HCT116 (cell line): Measurements from ENCODE around the gene FAM219A. TPM values are rescaled to one million over a fixed set of nuclear protein-coding genes. Genes with fewer than 3 reads are reported as not detected.

Experiments
- ATAC-seq: fragments of 200-7000 bp; cut with Tn5 transposase; 2 replicates; pipeline ENCODE4 v1.9.1; 2020; ENCODE audit warnings: mild to moderate bottlenecking, moderate library complexity
- BruUV-seq: library from RNA; stranded (reverse); fragments of 400-500 nt; replicated peaks from 2 replicates; lab custom pipeline; 2021; lab: Mats Ljungman, UMichigan
- CTCF ChIA-PET: fragments of 300-600 bp; sonication (Branson Sonifier 250); formaldehyde crosslinking; loops from one replicate; lab custom pipeline; 2021; ENCODE audit warnings: antibody characterized with exemption; lab: Charles Lee
- POLR2A ChIA-PET: fragments of 300-600, 350-600 bp; sonication (Branson Sonifier 250); formaldehyde crosslinking; loops from one replicate; lab custom pipeline; 2021; ENCODE audit warnings: antibody characterized with exemption; lab: Charles Lee
- RAD21 ChIA-PET, 2 experiments: fragments of 300-600 bp; sonication (Branson Sonifier 250); formaldehyde crosslinking; loops; one replicate each; lab custom pipeline; 2023; ENCODE audit warnings: low total read pairs in 2 of 2; ENCODE audit not compliant: uncharacterized antibody in 2 of 2, unreplicated experiment in 2 of 2, low non-redundant PET in 1 of 2; lab: Charles Lee
- DNase-seq: peaks from one replicate; pipeline ENCODE4 v3.0.0-alpha.2; 2010; ENCODE audit warnings: low read depth, low spot score
- H2AFZ ChIP-seq: fragments of 200-600 bp; shearing (Covaris generic), sonication (generic); 2 replicates; pipeline ENCODE4 v1.6.1; 2017; ENCODE audit warnings: low read depth, mixed run types, mixed read lengths, antibody characterized with exemption, low read length; ENCODE audit not compliant: poor library complexity, severe bottlenecking
- H3K27ac ChIP-seq: 2 replicates; pipeline ENCODE4 v1.5.1; 2012; ENCODE audit warnings: low read depth, low read length
- H3K27me3 ChIP-seq: fragments of 200-600 bp; sonication (generic); 2 replicates; pipeline ENCODE4 v1.6.1; 2016; ENCODE audit warnings: mixed run types, low read length, mixed read lengths; ENCODE audit not compliant: insufficient read depth
- H3K36me3 ChIP-seq, 2 experiments: fragments of 200-500 bp in 1 of 2; fragments of 200-600 bp in 1 of 2; sonication (Bioruptor generic) in 1 of 2; sonication (generic) in 1 of 2; 2 replicates each; pipeline versions ENCODE4 v1.5.1 to v1.6.1; 2014 to 2016; ENCODE audit warnings: low read length in 2 of 2, inconsistent platforms in 1 of 2, mixed read lengths in 1 of 2, mixed run types in 1 of 2; ENCODE audit not compliant: insufficient read depth in 2 of 2, control insufficient read depth in 1 of 2
- H3K4me1 ChIP-seq, 2 experiments: fragments of 200-600 bp in 1 of 2; sonication (generic) in 1 of 2; 2 replicates each; pipeline versions ENCODE4 v1.5.1 to v1.6.1; 2012 to 2017; ENCODE audit warnings: low read length in 2 of 2, inconsistent platforms in 1 of 2, mild to moderate bottlenecking in 1 of 2, mixed read lengths in 1 of 2, mixed run types in 1 of 2, moderate library complexity in 1 of 2; ENCODE audit not compliant: insufficient read depth in 2 of 2, control insufficient read depth in 1 of 2
- H3K4me2 ChIP-seq: fragments of 200-600 bp; sonication (generic); 2 replicates; pipeline ENCODE4 v1.6.1; 2017; ENCODE audit warnings: mixed run types, low read length, mixed read lengths
- H3K4me3 ChIP-seq, 2 experiments: fragments of 200-600 bp in 1 of 2; sonication (generic) in 1 of 2; replicated peaks in 1 of 2; 2 replicates each; pipeline ENCODE4 v1.5.1; 2011 to 2016; ENCODE audit warnings: low read length in 2 of 2, control low read depth in 1 of 2, low read depth in 1 of 2, mild to moderate bottlenecking in 1 of 2, mixed read lengths in 1 of 2, mixed run types in 1 of 2
- H3K79me2 ChIP-seq: fragments of 200-600 bp; sonication (generic); 2 replicates; pipeline ENCODE4 v1.6.1; 2017; ENCODE audit warnings: mild to moderate bottlenecking, mixed run types, low read length, moderate library complexity, mixed read lengths; ENCODE audit not compliant: insufficient read depth
- H3K9ac ChIP-seq: fragments of 200-600 bp; sonication (generic); 2 replicates; pipeline ENCODE4 v1.6.1; 2016; ENCODE audit warnings: low read length, mixed read lengths
- H3K9me2 ChIP-seq: fragments of 200-600 bp; sonication (generic), shearing (Covaris generic); 2 replicates; pipeline ENCODE4 v1.6.1; 2017; ENCODE audit warnings: mixed run types, mild to moderate bottlenecking, moderate library complexity; ENCODE audit not compliant: insufficient read depth
- H3K9me3 ChIP-seq, 2 experiments: fragments of 200-500 bp in 1 of 2; fragments of 200-600 bp in 1 of 2; sonication (Bioruptor generic) in 1 of 2; sonication (generic) in 1 of 2; 2 replicates each; pipeline ENCODE4 v1.6.1; 2014 to 2017; ENCODE audit warnings: low read length in 2 of 2, mixed read lengths in 2 of 2, inconsistent platforms in 1 of 2, low read depth in 1 of 2, mild to moderate bottlenecking in 1 of 2, mixed run types in 1 of 2, moderate library complexity in 1 of 2; ENCODE audit not compliant: control insufficient read depth in 1 of 2, insufficient read depth in 1 of 2
- H4K20me1 ChIP-seq: fragments of 200-600 bp; sonication (generic), shearing (Covaris generic); 2 replicates; pipeline ENCODE4 v1.6.1; 2017; ENCODE audit warnings: mixed run types, mild to moderate bottlenecking, moderate library complexity; ENCODE audit not compliant: insufficient read depth
- CBX3 ChIP-seq: IDR thresholded peaks from 2 replicates; pipeline ENCODE4 v1.6.1; 2012; ENCODE audit warnings: low read depth
- CTCF ChIP-seq, 3 experiments: fragments of 200-600 bp in 1 of 3; sonication (generic) in 1 of 3; IDR thresholded peaks in 2 of 3; conservative IDR thresholded peaks in 1 of 3; 2 replicates each; pipeline ENCODE4 v1.5.1; 2012 to 2017; ENCODE audit warnings: low read depth in 2 of 3, low read length in 2 of 3, antibody characterized with exemption in 1 of 3, borderline replicate concordance in 1 of 3, control low read depth in 1 of 3, mild to moderate bottlenecking in 1 of 3, mixed read lengths in 1 of 3, mixed run types in 1 of 3, moderate library complexity in 1 of 3; ENCODE audit not compliant: insufficient read depth in 1 of 3
- EGR1 ChIP-seq: IDR thresholded peaks from 2 replicates; pipeline ENCODE4 v1.6.1; 2012; ENCODE audit warnings: low read depth
- ELF1 ChIP-seq: IDR thresholded peaks from 2 replicates; pipeline ENCODE4 v1.6.1; 2012; ENCODE audit warnings: low read depth, borderline replicate concordance
- EZH2 ChIP-seq: fragments of 200-600 bp; sonication (generic); IDR thresholded peaks from 2 replicates; pipeline ENCODE4 v1.6.1; 2017; ENCODE audit warnings: antibody characterized with exemption, mixed run types
- FOSL1 ChIP-seq: IDR thresholded peaks from 2 replicates; pipeline ENCODE4 v1.6.1; 2012; ENCODE audit warnings: low read depth
- JUND ChIP-seq: IDR thresholded peaks from 2 replicates; pipeline ENCODE4 v1.6.1; 2012
- MAX ChIP-seq: IDR thresholded peaks from 2 replicates; pipeline ENCODE4 v1.6.1; 2012
- POLR2A ChIP-seq: IDR thresholded peaks from 2 replicates; pipeline ENCODE4 v1.7.0; 2011; ENCODE audit warnings: borderline replicate concordance; ENCODE audit not compliant: insufficient read depth, insufficient read length; ENCODE audit errors: extremely low read depth
- RAD21 ChIP-seq: IDR thresholded peaks from 2 replicates; pipeline ENCODE4 v1.6.1; 2012; ENCODE audit warnings: low read depth, mild to moderate bottlenecking
- SIN3A ChIP-seq: IDR thresholded peaks from 2 replicates; pipeline ENCODE4 v1.6.1; 2012; ENCODE audit warnings: low read depth
- YY1 ChIP-seq: IDR thresholded peaks from 2 replicates; pipeline ENCODE4 v1.6.1; 2011; ENCODE audit warnings: low read length, low read depth, moderate library complexity, mild to moderate bottlenecking; ENCODE audit not compliant: insufficient replicate concordance; ENCODE audit errors: extremely low read depth
- ZFX ChIP-seq: fragments of 450-650 bp; IDR thresholded peaks from 2 replicates; pipeline ENCODE4 v1.6.1; 2017
- intact Hi-C: fragments of 100-400 bp; cut with micrococcal nuclease; formaldehyde crosslinking; loops from 2 replicates; pipeline ENCODE4 v1.10.0; 2022
- total RNA-seq: library from RNA; stranded (reverse); gene quantifications from one replicate; pipeline ENCODE4 v1.2.1, GENCODE V29; 2021; ENCODE audit not compliant: unreplicated experiment

Gene FAM219A
- total RNA-seq, 1 experiment from 2014 or later: 13.4 TPM

GRCh38 chr9:34459941-34460340 lies 1.6 kb upstream of the FAM219A start (continued):
- no peak for TF ChIP-seq MAX

- ChIA-PET CTCF (interaction anchor here (1.0 to 1.7 kb wide), 2 partner anchors 55 to 89 kb away, joined by 3 to 4 read pairs; no protein-coding TSS in a partner anchor), POLR2A (no interaction called here), RAD21 (no interaction called here)
- H3K4me2 ChIP-seq: peak overlapping the region; percentile 85
- H3K4me3 ChIP-seq: peak overlapping the region in 1 of 2 experiments; percentile 79; a peak in 1 of 4 replicates
- H3K27me3 ChIP-seq: no peaks in the 10 kb centered on the region
- H3K9me2 ChIP-seq: no peaks in the 10 kb centered on the region
- no peak for ATAC-seq
- no peak overlapping the region for H3K27ac ChIP-seq
- no TSS peak for BruUV-seq
- H3K4me1 ChIP-seq: peaks cover 20 to 51% of the 10 kb centered on the region in 2 experiments
- intact Hi-C loops: loop anchor here (5.0 to 10.0 kb wide), 2 partner anchors 43 to 415 kb away; partner anchors contain the start of gene UBAP2
- H3K79me2 ChIP-seq: peaks cover 19% of the 10 kb centered on the region
- no peaks in the 10 kb centered on the region for H3K9me3 ChIP-seq
- DNase-seq: no peak
- no peak overlapping the region for H2AFZ ChIP-seq
- H4K20me1 ChIP-seq: no peaks in the 10 kb centered on the region
- no peaks in the 10 kb centered on the region for H3K36me3 ChIP-seq
- TF ChIP-seq ZFX: no peak
- TF ChIP-seq ELF1: no peak
- TF ChIP-seq EZH2: no peak
- TF ChIP-seq YY1: no peak
- H3K9ac ChIP-seq: no peak overlapping the region
Measured at GRCh38 chr9:34459356-34459755, 986 bp upstream of the FAM219A start.

GRCh38 chr9:34458959-34459340 lies 580 bp upstream of the FAM219A start:
- no TSS peak for BruUV-seq
- Histone ChIP-seq H3K9me2 (no peaks in the 10 kb centered on the region), H3K9ac (peak overlapping the region; percentile 25; the same call in 1 of the 2 replicates), H3K4me1 (peaks cover 18 to 49% of the 10 kb centered on the region in 2 experiments), H4K20me1 (no peaks in the 10 kb centered on the region), H3K4me3 (peak overlapping the region; percentile 26 to 79), H3K27ac (no peak overlapping the region), H3K79me2 (peaks cover 19% of the 10 kb centered on the region), H2AFZ (no peak overlapping the region), H3K36me3 (no peaks in the 10 kb centered on the region), H3K9me3 (no peaks in the 10 kb centered on the region), H3K4me2 (peak overlapping the region; percentile 85), H3K27me3 (no peaks in the 10 kb centered on the region)
- intact Hi-C loops: loop anchor here (5.0 to 10.0 kb wide), 2 partner anchors 43 to 414 kb away; partner anchors contain the start of gene UBAP2
- CTCF ChIA-PET: interaction anchor here (1.0 to 1.7 kb wide), 3 partner anchors 55 to 145 kb away, joined by 4 to 5 read pairs (median 4); no protein-coding TSS in a partner anchor
- no peak for DNase-seq
- RAD21 ChIA-PET: no interaction called here
- no peak for ATAC-seq
- POLR2A ChIA-PET: no interaction called here
- TF ChIP-seq MAX (no peak), JUND (no peak), EZH2 (no peak), POLR2A (no peak), RAD21 (no peak), FOSL1 (no peak), CBX3 (no peak), EGR1 (no peak), SIN3A (no peak), ZFX (no peak), CTCF (IDR thresholded peaks at IDR 0.05 in 2 of 3, conservative IDR thresholded peaks at IDR 0.05 in 1 of 3; ENCODE audit: borderline replicate concordance in 1 of 3, insufficient read depth in 1 of 3, low read depth in 2 of 3, low read length in 2 of 3) (no peak)
